Right renal cortex interstitium (tissue), 3 donors: ENCODE measurements around the gene GLT6D1. TPM values are rescaled to one million over a fixed set of nuclear protein-coding genes. Genes with fewer than 3 reads are reported as not detected.
"Not testable (repeated sequence)": the region's sequence is repeated elsewhere in the genome, so short reads cannot be mapped to it uniquely, and the experiment has no call there.

Experiments used
- DNase-seq, 3 donors: peaks; one replicate each; pipeline ENCODE4 v3.0.0-alpha.2; 2013; ENCODE audit warnings: low read depth in 3 of 3, low spot score in 2 of 3
- polyA plus RNA-seq, 3 donors: library from polyadenylated mRNA; unstranded; fragments of 120-200 nt; gene quantifications; one replicate each; pipeline ENCODE4 v1.2.1, GENCODE V29; 2013; ENCODE audit not compliant: insufficient read length in 3 of 3

The GLT6D1 gene
- not detected for polyA plus RNA-seq

DNA sequence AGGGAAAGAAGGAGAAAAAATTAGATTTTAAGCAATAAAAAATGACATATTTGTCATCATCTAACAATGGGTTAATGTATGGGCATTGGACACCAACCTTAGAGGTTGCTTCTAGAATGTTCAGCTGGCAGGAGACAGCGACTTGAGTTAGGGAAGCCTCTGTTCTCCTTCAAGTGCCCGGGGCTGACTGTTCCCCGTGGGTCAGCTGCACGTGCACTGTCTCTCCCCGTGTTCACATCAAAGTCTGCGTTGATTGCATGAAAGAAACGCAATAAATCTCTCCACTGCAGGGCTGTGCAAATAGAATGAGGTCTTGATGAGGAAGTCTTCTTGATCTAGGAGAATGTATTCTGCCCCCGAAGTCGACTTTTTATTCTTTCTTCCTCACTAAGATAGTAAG lies at the start of gene GLT6D1:
Gene GLT6D1, minus strand, starts transcription at position 345 of the 400 bp plus-strand sequence. CDS start 353 bp downstream, outside the sequence.
- no peak for DNase-seq

GRCh38 chr9:135689011-135689410 lies 49.7 kb upstream of the GLT6D1 start:
- DNase-seq: no peak

DNA sequence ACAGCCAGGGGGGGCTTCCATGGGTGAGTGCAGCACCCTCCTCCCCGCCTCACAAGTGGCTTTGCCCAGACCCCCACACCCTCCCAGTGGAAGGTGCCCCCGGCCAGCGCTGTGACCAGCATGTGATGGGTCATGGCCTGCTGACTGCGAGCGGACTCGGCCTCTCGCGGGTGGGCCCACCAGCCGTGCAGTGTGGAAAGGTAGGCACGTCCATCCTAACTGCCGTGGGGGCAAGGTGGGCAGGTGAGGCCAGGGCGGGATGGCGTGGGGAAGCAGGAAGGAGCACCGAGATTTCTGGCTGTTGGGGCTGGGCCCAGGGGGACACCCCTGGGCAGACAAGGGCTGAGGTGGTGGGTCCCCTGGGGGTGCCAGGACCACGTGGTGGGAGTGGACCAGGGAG lies 47.9 kb upstream of the GLT6D1 start:
- no peak for DNase-seq

DNA sequence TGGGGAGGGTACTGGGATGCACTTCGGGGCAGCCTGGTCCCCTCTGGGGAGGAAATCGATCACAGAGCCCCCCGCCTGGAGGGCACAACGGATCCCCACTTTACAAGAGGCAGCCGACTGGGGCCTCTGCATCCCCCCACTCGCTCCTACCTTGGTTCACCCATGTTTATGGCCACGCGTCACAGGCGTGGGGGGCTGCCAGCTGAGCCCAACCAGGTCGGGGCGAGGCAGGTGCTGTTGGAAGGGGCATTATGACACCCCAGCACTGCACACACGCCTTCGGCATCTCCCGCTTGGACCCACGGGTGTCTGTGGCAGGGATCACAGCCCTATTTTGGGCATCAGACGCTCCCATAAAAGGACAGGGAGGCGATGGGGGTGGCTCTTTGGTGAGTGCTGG lies 45.4 kb upstream of the GLT6D1 start:
- no peak for DNase-seq

- DNase-seq: no peak
Observed at GRCh38 chr9:135683401-135684034, 44.2 kb upstream of the GLT6D1 start.

- no peak for DNase-seq
Observed at GRCh38 chr9:135681161-135681560, 41.8 kb upstream of the GLT6D1 start.

- no peak for DNase-seq
Observed at GRCh38 chr9:135680056-135680455, 40.7 kb upstream of the GLT6D1 start.

GRCh38 chr9:135678236-135679017 lies 39.1 kb upstream of the GLT6D1 start:
- no peak for DNase-seq

GRCh38 chr9:135677641-135678168 lies 38.4 kb upstream of the GLT6D1 start:
- DNase-seq: no peak

GRCh38 chr9:135676891-135677290 lies 37.6 kb upstream of the GLT6D1 start:
- no peak for DNase-seq

- no peak for DNase-seq
Observed at GRCh38 chr9:135674977-135675376, 35.6 kb upstream of the GLT6D1 start.

DNA sequence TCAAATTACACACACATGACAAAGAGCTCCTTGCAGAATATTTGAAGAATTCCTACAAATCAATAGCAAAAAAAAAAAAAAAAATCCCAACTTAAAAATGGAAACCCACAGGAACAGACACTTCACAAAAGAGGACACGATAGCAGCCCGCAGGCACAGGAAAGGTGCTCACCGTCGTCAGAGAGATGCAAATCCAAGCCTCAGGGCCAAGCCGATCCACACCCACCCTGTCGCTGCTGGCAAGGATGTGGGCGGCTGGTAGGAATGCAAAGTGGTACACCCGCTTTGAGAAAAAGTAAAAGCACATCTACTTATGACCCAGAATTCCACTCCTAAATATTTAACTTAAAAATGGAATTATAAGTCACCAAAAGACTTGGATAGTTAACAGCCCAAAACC lies 34.6 kb upstream of the GLT6D1 start:
- no peak for DNase-seq

DNA sequence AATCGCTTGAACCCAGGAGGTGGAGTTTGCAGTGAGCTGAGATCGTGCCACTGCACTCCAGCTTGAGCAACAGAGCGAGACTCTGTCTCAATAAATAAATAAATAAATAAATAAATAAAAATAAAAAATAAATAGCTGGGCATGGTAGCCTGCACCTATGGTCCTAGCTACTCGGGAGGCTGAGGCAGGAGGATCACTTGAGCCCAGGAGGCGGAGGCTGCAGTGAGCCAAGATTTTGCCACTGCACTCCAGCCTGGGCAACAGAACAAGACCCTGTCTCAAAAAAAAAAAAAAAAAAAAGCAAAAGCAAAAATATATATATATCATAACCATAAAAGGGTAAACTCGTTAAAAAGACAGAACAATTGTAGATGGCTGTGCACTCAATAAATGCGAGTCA lies 33.4 kb upstream of the GLT6D1 start:
- DNase-seq: not testable (repeated sequence)

DNA sequence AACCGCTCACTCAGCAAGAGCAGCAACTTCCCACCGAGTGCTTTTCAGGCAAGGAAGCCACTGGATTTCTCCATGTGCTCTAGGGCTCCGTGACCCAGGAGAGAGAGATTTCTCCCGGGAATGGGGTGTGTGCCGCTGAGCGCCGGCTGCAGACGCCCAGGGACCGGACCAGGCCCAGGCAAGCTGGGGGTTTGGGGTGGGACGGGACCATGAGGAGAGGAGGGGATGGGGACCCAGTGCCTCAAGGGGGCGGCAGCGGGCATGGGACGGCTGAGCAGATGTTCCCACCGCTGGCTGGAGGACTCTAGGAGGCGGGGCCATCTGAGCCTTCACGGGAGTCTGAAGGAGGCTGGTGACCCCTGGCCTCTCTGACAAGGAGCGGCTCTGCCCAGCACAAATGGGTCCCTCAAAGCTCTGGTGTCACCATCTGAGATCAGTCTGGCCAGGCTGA lies 32.3 kb upstream of the GLT6D1 start:
- no peak for DNase-seq

- DNase-seq: no peak
Observed at GRCh38 chr9:135670721-135671590, 31.6 kb upstream of the GLT6D1 start.

DNA sequence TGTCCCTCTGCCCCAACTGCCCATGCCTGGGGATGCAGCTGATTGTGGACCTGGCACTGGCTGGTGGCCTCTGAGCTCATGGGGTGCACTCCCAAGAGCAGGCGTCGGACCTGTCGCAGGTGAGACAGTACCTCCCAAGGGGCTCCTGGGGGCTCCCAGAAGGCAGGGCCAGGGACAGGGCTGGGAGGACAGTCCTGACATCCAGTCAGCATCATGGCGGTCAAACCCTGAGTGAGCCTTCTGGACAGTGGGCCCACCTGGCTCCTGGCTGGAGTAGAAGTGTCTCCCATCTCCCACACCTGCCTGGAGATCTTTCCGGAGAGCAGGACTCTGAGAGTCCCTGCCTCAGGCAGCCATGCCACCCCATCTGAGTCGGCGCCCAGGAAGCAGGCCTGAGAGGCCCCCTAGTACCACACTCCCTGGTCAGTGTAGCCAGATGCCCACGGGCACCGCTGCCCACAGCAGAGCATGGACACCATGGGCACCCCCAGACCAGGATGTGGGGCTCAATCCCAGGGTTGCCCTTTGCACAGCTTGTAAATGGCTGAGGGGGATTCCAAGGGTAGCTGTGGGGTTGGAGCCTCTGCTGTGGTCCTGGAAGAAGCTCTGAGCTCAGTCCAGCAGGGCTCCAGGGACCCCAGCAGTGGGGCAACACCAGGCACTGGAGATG lies 30.4 kb upstream of the GLT6D1 start:
- no peak for DNase-seq

- not testable (repeated sequence) for DNase-seq
Observed at GRCh38 chr9:135669018-135669417, 29.7 kb upstream of the GLT6D1 start.

DNA sequence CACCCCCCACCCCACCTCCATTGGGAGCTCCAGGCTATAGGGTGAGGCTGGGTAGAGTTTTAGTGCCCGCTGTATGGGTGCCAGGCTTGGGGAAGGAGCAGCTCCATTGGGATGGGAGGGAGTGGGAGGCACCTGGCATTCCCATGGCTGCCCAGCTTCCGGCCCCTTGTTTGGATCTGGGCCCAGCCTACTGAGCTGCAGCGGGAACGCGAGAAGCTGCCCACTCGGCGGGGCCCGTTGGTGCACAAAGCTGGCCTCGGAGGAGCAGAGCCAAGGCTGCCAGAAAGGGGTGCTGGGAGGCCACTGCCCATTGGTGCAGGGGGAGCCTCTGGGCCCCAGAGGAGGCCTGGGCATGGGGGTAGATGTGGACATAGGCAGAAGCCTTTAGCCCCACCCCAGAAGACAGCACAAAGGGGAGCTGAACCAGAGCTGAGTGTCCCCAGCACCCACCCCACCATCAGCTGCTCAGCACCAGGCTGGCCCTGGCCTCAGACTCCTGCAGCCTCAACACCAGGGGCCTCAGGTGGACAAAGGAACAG lies 28.2 kb upstream of the GLT6D1 start:
- no peak for DNase-seq

DNA sequence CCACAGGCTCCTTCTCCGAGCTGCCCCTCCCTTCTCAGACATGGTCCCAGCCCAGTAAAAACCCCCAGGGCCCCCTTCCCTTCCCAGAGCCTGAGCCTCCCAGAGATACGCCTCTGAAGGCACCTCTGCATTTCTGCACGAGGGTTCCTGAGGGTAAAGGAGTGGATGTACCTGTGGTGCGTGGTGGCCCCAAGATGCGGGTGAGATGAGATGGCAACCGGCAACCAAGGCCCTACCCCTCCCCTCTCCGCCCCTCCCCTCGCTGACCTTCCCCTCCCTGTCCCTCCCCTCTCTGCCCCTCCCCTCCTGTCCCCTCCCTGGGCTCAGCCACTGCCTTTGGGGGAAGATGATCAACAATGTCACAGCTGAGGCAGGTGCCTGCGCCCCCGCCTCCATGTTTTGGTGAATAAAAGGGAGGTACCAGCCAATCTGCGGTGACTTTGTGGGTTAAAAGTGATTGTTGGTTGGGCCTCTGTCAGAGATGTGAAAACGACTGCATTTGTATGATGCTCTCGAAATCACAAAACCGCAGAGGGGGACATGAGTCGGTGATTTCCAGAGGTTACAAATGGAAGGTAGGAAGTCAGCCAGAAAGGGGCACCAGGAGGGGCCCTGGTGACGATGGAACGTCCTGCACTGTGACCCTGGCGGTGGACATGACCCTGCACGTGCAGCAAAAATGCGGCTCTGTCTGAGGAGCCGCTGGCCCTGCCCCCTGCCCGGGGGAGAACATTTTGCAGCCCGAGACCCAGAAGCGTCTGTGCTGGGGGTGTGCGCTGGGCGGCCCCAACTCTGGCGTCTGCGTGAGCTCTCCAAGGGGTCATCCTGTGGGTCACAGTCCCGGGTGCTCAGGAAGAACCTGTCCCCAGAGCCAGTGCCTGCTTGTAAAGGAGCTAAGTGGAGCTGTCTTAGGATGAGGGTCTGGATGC lies 27.5 kb upstream of the GLT6D1 start:
- DNase-seq: no peak
